ENCODE data around the gene ITPKC. TPM values are rescaled to one million over a fixed set of nuclear protein-coding genes. Genes with fewer than 3 reads are reported as not detected.

The ITPKC gene
- total and polyA plus RNA-seq, 8 donors = 6.9 to 20.4 (median 11.4) TPM

GRCh38 chr19:40695881-40696280 lies 21.0 kb upstream of the ITPKC start:
- TF ChIP-seq, protein P1, sequence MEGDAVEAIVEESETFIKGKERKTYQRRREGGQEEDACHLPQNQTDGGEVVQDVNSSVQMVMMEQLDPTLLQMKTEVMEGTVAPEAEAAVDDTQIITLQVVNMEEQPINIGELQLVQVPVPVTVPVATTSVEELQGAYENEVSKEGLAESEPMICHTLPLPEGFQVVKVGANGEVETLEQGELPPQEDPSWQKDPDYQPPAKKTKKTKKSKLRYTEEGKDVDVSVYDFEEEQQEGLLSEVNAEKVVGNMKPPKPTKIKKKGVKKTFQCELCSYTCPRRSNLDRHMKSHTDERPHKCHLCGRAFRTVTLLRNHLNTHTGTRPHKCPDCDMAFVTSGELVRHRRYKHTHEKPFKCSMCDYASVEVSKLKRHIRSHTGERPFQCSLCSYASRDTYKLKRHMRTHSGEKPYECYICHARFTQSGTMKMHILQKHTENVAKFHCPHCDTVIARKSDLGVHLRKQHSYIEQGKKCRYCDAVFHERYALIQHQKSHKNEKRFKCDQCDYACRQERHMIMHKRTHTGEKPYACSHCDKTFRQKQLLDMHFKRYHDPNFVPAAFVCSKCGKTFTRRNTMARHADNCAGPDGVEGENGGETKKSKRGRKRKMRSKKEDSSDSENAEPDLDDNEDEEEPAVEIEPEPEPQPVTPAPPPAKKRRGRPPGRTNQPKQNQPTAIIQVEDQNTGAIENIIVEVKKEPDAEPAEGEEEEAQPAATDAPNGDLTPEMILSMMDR (IDR thresholded peaks at IDR 0.05) = no peak
- intact Hi-C loops (cut with DNase I) = no loop called here
- Histone ChIP-seq H3K4me3 (no peak overlapping the region), H3K4me1 (peaks cover 0 to 2% (median 0%) of the 10 kb centered on the region in 3 donors), H3K27ac (no peak overlapping the region), H3K27me3 (no peaks in the 10 kb centered on the region), H3K36me3 (no peaks in the 10 kb centered on the region), H3K9me3 (no peaks in the 10 kb centered on the region)
- ATAC-seq = no peak
- DNase-seq = no peak
- WGBS, 2 donors = 94 to 97% methylated on average over 5 of the region's 5 CpGs
- no peak for FAIRE-seq

DNA sequence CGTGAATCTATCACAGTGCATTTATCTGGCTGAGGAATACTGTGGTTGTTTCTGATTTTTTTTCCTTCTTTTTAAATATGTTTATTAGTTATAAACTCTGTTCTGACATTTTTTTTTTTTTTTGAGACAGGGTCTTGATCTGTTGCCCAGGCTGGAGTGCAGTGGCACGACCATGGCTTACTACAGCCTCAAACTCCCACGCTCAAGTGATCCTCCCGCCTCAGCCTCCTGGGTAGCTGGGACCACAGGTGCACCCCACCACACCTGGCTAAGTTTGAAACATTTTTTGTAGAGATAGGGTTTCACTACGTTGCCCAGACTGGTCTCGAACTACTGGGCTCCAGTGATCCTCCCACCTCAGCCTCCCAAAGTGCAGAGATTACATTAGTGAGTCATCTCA lies 19.9 kb upstream of the ITPKC start:
- Histone ChIP-seq H3K36me3 (no peaks in the 10 kb centered on the region), H3K4me3 (no peak overlapping the region), H3K4me1 (no peaks in the 10 kb centered on the region), H3K9me3 (no peaks in the 10 kb centered on the region), H3K27me3 (no peaks in the 10 kb centered on the region), H3K27ac (no peak overlapping the region)
- no peak for FAIRE-seq
- ATAC-seq = no peak
- WGBS, 2 donors = 98% methylated on average over 6 of the region's 6 CpGs
- intact Hi-C loops (cut with DNase I) = no loop called here
- DNase-seq = no peak
- TF ChIP-seq, protein P1 (IDR thresholded peaks at IDR 0.05) = no peak

GRCh38 chr19:40700083-40700482 lies 16.8 kb upstream of the ITPKC start:
- Histone ChIP-seq H3K36me3 (peaks cover 4 to 9% (median 4%) of the 10 kb centered on the region in 3 donors), H3K4me3 (no peak overlapping the region), H3K27ac (no peak overlapping the region), H3K27me3 (no peaks in the 10 kb centered on the region), H3K4me1 (no peaks in the 10 kb centered on the region), H3K9me3 (no peaks in the 10 kb centered on the region)
- 94 to 95% methylated on average over 9 of the region's 9 CpGs for WGBS, 2 donors
- peak in 1 of 6 donors; percentile 59 for DNase-seq
- TF ChIP-seq, protein P1 (IDR thresholded peaks at IDR 0.05) = no peak
- ATAC-seq = no peak
- no peak for FAIRE-seq
- intact Hi-C loops (cut with DNase I) = no loop called here

GRCh38 chr19:40701758-40702157 lies 15.2 kb upstream of the ITPKC start:
- Histone ChIP-seq H3K27me3 (no peaks in the 10 kb centered on the region), H3K4me3 (no peak overlapping the region), H3K27ac (no peak overlapping the region), H3K9me3 (no peaks in the 10 kb centered on the region), H3K4me1 (no peaks in the 10 kb centered on the region), H3K36me3 (peaks cover 4 to 14% (median 4%) of the 10 kb centered on the region in 3 donors)
- 93 to 96% methylated on average over 6 of the region's 6 CpGs for WGBS, 2 donors
- TF ChIP-seq, protein P1 (IDR thresholded peaks at IDR 0.05) = no peak
- intact Hi-C loops (cut with DNase I) = no loop called here
- ATAC-seq (no peak), FAIRE-seq (no peak), DNase-seq (no peak)

DNA sequence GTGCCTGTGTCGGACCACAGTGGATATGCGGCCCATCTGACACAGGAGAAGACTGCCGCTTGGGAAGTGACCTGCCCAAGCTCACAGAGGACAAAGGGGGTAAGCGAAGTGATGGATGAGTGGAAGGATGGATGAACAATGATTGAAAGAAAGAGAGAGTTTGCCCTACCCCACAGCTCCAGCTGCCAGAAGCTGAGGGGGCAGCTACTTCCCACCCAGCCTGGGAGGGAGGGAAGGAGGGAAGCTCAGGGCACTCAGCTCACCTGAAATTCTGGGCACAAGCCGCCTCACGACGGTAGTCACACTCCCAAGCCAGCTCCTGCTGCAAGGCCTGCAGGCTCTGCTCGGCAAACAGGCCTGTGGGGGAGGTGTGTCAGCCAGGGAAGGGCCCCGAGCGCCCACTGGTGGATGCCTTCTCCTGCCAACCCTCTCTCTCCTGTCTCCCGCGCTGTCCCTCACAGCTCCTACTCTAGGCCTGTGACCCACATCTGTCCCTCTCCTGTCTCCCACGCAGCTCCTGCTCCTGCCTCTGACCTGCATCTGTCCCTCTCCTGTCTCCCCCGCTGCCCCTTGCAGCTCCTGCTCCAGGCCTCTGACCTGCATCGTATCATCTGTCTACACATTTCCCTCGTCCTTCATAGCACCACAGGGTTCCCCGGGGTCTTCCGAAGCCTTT lies 14.4 kb upstream of the ITPKC start:
- ATAC-seq (peak in 3 of 4 donors; percentile 81 to 82 (median 82)), FAIRE-seq (no peak), DNase-seq (no peak)
- WGBS, 2 donors = 69 to 79% methylated on average over 18 of the region's 18 CpGs
- H3K27ac ChIP-seq = no peak overlapping the region
- TF ChIP-seq, protein P1 (IDR thresholded peaks at IDR 0.05) = no peak
- no peaks in the 10 kb centered on the region for H3K27me3 ChIP-seq
- H3K4me3 ChIP-seq = no peak overlapping the region
- H3K9me3 ChIP-seq = no peaks in the 10 kb centered on the region
- H3K4me1 ChIP-seq = no peaks in the 10 kb centered on the region
- H3K36me3 ChIP-seq = peaks cover 4 to 14% (median 4%) of the 10 kb centered on the region in 3 donors
- intact Hi-C loops (cut with DNase I) = no loop called here
